Measurements from ENCODE around the gene PIM3.

DNA sequence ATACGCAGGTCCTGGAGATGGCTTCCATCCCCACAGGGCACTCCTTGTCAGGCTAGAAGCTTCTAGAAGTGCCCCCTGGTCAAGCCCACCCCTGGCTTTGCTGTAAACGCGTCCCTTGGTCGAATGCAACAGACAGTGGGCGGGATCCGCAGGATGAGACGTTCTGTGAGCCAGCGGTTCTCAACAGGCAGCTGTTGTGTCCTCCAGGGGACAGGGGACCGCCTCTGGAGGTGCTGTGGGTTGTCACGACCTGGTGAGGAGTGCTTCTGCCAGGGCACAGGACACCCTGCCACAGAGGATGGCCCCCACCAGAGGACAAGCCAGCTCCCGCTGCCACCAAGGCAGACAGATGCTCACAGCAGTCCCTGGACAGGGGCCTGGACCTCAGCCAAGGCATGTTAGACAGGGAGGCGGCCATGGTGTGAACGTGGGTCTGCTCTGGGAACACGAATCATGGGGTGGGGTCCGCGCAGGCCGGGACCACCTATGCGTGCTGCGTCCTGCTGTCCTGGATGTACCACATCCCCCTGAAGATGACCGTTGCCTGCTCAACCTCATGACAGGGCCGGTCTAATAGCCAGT lies 30.5 kb upstream of the PIM3 start:
- TF ChIP-seq, protein P1, sequence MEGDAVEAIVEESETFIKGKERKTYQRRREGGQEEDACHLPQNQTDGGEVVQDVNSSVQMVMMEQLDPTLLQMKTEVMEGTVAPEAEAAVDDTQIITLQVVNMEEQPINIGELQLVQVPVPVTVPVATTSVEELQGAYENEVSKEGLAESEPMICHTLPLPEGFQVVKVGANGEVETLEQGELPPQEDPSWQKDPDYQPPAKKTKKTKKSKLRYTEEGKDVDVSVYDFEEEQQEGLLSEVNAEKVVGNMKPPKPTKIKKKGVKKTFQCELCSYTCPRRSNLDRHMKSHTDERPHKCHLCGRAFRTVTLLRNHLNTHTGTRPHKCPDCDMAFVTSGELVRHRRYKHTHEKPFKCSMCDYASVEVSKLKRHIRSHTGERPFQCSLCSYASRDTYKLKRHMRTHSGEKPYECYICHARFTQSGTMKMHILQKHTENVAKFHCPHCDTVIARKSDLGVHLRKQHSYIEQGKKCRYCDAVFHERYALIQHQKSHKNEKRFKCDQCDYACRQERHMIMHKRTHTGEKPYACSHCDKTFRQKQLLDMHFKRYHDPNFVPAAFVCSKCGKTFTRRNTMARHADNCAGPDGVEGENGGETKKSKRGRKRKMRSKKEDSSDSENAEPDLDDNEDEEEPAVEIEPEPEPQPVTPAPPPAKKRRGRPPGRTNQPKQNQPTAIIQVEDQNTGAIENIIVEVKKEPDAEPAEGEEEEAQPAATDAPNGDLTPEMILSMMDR (conservative IDR thresholded peaks at IDR 0.05 in 1 of 2, IDR thresholded peaks at IDR 0.05 in 1 of 2; ENCODE audit: extremely low read depth in 1 of 2, insufficient read depth in 1 of 2, low read depth in 1 of 2, low read length in 2 of 2): no peak
- TF ChIP-seq EZH2 (IDR thresholded peaks at IDR 0.05; ENCODE audit: borderline replicate concordance, low read length): no peak
